Suppressor macrophage (primary cell): ENCODE measurements around the gene PTPRCAP.
"Not testable (repeated sequence)": the region's sequence is repeated elsewhere in the genome, so short reads cannot be mapped to it uniquely, and the experiment has no call there.

Source experiments
- DNase-seq, 4 experiments: peaks; one replicate each; pipeline ENCODE4 v3.0.0-alpha.2; 2020 to 2022

The PTPRCAP gene

DNA sequence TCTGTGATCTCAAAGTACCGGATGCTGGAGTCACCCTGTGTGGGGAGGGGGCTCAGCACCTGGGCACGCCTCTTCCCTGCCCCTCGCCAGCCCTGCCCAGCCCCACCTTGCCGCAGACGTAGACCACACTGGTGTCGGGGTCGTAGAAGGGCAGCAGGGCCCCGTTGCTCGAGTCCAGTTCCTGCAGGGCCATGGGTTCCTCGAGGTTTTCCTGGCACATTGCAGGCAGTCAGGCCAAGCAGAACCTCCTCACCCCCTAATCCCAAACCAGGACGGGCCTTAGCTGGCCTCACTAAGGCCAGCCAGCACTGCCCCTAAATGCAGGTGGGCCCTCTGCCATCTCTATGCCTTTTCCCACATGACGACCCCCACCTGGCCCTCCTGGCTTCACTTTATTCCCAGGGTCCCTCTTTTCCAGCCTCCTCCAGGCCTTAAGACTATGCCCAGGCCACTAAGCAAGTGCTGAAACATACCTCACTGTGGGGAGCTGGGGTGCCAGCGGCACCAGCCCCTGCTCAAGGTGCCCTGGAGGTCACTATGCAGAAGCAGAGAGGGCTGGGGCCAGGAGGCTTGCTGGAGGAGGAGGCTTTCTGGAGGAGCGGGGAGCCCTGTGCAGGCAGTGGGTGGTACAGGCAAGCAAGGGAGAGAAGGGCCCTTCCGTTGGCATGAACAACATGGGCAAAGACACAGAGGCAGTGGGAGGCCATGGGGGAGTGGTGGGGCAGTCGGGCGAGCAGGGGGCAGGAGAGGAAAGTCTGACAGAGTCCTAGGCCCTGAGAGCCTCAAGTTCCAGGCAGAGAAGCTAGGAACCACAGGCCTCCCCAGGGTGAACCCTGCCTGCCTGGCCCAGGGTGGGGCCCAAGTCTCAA is 3.0 kb upstream of the PTPRCAP start:
- no peak for DNase-seq

DNA sequence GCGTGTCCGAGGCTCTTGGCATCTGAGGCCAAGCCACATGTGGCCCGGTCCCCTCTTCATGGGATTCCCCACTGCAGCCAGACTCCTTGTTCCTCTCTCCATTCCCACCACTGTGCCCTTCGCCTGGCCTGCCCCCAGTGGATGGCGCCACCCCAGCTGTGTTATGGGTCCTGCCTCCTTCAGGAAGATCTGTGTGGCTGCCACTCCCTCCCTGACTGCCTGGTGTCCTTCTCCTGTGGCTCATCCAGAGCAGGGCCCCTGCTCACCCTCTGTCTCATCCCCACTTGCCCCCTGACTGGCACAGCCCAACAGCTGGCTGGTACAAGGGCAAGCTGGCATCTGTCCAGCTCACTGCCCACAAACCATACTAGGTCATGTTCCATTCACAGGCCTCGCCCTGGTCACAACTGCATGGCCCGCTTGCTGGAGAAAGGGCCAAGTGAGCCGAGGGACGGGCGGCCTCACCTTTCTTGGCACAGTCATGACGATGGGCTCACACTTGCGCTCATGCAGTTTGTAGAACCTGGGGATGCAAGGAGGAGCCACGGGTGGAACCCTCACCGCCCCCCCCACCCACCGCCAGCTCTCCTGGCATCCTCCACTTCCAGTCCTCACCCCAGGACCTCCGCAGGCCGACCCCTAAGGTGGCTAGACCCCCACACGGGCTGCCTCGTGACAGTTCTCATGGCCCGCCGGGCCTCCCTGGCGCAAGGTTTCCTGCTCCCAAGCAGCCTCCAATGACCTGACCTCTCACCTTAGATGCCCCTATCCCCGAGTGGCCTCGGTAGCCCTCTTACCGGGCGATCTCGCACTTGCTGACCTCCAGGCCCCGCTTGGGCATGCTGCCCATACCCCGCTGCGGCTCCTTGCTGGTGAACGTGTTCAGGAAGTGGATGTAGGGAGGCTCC is 2.1 kb upstream of the PTPRCAP start:
- DNase-seq = peak; percentile 73 to 88 (median 81)

DNA sequence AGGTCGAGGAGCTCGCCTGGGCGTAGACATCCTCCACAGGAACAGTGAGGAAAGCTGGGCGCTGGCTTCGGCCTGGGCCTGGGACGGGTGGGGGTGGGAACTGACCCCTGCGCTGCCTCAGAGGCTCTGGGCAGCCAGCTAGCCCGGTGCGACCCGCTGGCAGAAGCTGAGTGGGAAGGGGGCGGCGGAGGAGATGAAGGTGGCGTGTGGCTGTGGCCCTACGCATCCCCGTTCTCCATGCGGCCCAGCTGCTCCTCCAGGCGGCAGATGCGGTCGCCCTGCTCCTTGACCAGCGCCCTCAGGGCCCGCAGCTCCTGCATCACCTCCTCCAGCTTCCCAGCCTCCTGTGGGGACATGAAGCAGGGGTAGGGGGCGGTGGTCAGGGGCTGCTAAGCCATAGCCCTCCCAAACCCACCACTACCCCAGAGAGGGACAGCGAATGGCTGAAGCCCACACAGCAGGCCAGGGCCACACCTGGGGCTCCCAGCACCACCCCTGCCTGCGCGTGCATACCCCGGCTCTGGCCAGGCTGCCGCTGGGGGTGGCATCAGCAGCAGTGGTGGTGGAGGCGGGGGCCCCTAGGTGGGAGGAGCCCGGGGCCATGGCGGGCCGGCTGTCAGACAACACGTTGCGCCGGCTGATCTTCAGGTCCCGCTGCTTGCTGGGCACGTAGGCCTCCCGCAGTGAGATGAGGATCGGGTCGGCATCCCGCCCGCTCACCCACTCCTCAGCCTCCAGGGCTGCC is 848 bp upstream of the PTPRCAP start:
- DNase-seq = no peak

DNA sequence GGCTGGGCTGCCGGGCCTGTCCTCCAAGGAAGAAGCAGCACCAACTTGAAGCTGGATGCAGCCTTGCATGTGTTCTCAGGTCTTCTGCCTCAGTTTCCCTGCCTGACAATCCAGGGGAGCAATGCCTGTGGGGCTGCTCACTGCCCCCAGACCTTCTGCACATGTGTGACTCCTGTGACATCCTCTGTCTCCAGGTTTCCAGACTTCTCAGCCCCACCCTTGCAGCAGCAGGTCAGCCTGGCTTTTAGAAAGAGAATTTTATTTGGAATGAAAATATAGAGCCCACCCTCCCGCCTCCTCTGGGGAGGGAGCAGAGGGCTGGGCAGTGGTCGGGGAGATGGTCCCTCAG is 301 bp upstream of the PTPRCAP start:
- DNase-seq = no peak

DNA sequence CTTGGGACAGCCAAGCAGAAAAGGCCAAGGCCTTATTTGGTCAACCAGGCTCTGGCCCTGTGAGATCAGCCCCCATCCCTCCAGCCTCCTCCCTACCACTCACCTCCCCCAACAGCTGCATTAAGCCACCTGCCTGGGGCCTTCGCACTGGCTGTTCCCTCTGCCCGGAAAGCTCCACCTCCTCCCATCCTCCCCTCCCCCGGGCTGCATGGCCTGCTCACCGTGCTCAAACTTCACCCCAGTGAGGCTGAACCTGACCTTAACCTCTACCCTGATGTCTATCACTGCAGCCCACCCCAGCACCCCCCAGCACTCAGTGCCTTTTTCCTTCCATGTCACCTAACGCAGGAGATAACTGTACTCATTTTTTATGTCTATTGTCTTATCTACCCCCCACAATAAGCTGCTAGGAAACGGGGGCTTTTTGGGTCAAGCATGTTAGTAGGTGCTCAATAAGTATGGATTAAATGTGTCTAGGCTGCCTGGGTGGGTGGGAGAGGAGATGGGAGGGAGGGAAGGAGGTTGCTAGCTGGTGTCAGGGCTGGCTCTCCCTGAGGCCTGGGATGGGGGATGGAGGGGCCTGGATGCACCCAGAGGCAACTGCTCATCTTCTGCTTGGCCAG is 912 bp downstream of the PTPRCAP start:
- no peak for DNase-seq

DNA sequence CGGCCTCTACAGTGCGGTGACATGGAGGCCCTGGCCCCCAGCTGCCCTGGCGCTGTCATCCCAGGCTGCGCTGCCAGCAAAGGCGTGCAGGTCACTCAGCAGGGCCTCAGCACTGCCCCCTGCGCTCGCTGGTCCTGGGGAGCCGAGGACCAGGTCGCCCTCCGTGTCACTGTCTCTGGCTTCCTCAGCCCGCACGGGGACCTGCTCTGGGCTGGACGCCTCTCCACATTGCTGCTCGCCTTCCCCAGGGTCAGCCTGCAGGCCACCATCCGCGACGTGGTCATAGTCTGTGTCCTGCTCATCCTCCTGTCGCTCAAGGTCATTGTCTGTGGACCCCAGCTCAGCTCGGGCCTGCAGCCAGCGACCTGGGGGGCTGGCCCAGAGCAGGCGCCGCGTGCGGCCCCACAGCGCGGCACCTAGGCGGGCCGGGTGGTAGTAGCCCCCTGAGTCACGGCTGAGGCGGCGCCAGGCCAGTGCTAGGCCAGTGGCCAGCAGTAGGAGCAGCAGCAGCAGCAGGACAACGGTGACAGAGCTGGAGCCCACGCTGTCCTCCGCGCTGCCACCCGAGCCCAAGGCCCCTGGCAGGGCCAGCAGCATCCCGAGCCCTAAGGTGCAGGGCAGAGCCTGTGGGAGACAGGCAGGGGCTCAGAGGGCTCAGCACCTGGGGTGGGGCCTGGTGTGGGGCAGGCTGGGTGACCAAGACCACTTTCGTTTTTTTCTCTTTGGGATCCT is 1.6 kb downstream of the PTPRCAP start:
- DNase-seq = no peak

DNA sequence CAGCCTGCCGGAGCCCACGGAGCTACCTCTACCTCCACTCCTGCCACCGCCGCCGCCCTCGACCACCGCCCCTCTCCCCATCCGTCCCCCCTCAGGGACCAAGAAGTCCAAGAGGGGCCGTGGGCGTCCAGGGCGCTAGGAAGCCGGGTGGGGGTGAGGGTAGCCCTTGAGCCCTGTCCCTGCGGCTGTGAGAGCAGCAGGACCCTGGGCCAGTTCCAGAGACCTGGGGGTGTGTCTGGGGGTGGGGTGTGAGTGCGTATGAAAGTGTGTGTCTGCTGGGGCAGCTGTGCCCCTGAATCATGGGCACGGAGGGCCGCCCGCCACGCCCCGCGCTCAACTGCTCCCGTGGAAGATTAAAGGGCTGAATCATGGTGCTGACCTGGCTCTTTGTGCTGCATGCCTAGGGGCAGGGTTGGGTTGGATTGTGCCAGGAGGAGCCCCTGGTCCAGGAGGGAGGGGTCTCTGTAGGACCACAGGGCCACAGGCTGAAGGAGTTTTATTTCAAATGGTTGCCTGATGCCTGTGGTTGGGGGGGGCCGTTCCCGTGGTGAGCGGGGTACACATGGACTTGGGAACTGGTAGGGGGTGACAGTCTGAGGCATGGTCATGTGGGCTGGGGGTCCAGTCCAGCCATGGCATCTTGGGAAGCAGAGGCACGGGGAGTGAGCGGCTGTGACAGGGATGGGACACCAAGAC is 2.3 kb downstream of the PTPRCAP start:
- no peak for DNase-seq

DNA sequence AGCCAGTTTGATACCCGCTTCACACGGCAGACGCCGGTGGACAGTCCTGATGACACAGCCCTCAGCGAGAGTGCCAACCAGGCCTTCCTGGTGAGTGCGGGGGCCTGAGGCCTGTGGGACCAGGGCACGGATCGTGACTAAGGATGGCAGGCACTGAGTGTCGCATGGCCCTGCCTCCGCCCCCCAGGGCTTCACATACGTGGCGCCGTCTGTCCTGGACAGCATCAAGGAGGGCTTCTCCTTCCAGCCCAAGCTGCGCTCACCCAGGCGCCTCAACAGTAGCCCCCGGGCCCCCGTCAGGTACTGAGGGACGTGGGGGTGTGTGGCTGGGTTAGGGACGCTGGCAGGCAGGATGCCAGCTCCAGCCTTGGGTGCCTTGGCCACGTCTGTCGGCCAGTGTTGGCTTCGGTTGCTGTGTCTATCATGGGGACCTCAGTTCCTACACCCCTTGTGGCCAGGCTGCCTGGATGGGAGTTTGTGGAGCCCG is 3.0 kb downstream of the PTPRCAP start:
- DNase-seq = no peak

DNA sequence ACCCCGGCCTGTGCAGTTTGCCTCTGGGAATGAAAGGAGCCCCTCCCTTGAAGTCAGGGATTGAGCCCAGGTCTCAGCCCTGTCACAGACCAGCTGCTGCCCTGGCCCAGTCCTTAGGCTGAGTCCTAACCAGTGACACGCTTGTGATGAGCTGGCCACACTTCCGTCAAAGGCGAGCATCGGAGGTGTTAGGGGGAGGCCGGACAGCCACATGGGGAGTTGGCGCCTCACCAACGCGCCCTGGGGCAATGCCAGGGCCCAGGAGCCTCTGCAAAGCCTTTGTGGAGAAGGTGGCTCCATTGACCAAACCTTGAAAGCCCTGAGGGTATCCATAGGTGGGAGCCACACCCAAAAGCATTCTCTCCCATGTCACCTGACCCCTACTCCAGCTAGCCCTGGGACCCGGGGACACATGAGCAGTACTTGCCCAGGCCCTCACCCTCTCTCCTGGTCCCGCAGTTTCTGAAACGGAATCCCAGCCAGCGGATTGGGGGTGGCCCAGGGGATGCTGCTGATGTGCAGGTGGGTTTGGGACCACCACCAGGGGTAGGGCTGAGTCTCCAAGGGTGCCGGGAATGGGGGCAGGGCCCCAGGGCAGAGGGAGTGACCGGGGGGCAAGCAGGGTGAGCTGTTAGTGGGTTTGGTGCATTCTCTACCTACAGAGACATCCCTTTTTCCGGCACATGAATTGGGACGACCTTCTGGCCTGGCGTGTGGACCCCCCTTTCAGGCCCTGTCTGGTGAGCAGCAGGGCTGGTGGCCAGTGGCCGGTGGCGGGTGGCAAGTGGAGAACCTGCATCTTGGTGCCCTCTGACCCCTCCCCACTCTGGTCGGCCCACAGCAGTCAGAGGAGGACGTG is 3.7 kb downstream of the PTPRCAP start:
- DNase-seq = no peak

DNA sequence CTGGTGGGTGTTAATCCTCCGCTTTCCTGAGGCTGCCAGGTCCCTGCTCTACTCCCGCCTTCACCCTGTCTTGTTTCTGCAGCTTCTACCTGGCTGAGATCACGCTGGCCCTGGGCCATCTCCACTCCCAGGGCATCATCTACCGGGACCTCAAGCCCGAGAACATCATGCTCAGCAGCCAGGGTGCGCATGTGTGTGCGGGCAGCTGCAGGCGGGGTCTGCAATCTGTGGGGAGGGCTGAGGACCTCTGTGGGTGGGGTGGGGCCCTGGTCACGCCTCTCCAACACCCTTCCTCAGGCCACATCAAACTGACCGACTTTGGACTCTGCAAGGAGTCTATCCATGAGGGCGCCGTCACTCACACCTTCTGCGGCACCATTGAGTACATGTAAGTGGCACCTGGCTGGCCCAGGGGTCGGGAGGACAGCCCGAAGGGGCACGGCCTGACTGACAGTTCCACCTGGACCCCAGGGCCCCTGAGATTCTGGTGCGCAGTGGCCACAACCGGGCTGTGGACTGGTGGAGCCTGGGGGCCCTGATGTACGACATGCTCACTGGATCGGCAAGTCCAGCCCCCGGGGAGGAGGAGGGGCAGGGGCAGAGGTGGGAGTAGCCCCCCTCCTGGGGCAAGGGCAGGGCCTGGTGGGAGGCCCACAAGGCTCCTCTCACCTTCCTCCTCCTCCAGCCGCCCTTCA is 4.7 kb downstream of the PTPRCAP start:
- DNase-seq = no peak

DNA sequence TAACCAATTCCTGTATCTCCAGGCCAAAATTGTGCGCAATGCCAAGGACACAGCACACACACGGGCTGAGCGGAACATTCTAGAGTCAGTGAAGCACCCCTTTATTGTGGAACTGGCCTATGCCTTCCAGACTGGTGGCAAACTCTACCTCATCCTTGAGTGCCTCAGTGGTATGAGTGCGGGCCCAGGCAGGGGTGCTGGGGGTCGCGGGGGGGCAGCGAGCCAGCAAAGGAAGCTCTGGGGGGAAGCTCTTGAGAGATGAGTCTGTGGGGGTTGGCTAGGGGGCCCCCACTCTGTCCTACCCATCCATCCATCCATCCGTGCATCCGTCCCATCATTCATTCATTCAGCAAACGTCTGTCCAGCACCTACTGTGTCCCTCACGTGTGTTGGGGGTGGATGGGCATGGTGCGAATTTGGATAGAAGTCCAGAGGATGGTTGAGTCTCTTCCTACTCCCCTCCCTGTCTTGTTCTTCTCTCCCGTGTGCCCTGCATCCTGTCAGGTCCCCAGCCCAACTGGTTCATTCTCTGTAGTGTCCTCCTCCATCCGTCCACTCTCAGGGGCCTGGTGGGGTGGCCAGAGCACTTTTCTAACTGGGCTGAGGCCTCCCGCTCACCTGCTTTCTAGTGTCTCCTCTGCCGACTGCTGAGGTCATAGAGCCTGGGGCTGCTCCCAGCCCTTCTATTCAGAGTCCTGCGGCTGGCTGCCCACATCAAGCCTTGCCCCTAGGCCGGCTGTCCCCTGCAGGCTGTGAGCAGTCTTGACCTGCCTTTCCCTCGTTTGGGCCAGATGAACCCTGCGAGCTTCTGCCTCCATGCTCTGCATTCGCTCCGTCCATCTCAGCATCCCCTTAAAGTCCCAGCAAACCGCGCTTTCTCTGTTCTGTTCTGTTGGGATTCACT is 5.9 kb downstream of the PTPRCAP start:
- DNase-seq = no peak

DNA sequence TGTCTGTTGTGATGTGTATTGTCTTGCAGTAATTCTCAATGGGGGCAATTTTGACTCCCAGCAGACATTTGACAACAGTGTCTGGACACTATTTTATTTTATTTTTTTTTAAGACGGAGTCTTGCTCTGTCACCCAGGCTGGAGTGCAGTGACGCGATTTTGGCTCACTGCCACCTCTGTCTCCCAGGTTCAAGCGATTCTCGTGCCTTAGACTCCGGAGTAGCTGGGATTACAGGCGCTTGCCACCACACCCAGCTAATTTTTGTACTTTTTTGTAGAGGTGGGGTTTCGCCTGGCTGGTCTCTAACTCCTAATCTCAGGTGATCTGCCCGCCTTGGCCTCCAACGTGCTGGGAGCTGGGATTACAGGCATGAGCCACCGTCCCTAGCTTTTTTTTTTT is 7.8 kb downstream of the PTPRCAP start:
- DNase-seq = no peak

DNA sequence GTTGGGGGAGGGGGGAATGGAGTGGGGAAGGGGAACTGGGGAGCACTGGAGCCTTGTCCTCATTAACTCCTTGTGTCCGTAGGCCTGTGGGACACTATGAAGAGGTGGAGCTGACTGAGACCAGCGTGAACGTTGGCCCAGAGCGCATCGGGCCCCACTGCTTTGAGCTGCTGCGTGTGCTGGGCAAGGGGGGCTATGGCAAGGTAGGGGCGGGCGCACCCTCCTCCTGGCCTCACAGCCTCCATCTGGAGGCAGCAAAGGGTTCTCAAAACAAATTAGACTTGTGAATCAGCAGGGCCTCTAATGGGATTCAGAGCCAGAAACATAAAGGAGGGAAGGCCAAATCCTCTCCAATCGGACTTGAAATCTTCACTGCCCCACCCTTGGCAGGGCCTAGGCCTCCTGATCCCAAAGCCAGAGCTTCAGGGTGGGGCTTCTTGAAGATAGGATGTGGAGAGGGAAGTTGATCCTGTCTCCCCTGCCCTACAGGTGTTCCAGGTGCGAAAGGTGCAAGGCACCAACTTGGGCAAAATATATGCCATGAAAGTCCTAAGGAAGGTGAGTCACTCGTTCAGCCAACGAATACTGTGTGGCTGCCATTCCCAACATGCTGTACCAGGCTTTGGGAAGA is 8.3 kb downstream of the PTPRCAP start:
- no peak for DNase-seq

DNA sequence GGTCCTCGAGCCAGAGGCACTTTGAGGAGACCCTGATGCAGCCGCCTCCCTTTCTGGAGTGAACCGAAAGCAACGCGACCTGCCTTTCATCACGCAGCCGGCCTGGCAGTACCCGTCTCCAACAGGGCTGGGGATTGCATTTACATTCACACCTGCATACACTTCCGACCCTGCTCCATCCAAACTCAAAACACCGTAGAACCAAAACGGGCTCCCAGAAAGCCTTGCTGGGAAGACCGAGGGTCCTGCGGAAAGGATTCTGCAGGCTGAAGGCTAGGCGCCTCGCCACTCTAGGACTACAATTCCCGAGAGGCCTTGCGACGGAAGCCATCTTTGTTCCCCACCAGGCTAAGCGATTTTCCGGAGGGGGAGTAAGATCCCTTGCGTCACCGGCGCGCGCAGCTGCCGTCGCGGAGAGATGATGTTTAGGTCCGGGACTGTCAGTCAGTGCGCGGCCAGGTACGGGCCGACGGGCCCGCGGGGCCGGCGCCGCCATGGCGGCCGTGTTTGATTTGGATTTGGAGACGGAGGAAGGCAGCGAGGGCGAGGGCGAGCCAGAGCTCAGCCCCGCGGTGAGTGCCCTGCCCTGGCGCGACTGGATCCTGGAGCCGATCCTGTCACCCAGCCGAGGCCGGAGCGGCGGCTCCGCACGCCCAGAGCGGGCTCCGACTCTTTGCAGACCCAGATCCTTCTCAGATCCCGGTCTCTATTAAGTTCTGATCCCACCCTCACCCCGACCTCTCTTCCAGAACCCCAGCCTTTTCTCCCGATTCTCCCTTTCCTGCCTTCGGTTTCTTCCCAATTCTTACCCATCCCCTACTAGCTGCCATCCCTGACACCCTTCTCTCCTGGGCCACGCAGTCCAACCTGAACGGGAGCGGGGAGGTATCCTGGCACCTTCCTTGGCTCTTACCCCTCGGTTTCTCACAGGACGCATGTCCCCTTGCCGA is 9.2 kb downstream of the PTPRCAP start, which contains the start of gene RPS6KB2:
Gene RPS6KB2, plus strand, starts transcription at position 443 of the 950 bp plus-strand sequence. Its CDS starts 52 bp downstream, at position 495.
- DNase-seq = peak; percentile 97 to 98 (median 98)

DNA sequence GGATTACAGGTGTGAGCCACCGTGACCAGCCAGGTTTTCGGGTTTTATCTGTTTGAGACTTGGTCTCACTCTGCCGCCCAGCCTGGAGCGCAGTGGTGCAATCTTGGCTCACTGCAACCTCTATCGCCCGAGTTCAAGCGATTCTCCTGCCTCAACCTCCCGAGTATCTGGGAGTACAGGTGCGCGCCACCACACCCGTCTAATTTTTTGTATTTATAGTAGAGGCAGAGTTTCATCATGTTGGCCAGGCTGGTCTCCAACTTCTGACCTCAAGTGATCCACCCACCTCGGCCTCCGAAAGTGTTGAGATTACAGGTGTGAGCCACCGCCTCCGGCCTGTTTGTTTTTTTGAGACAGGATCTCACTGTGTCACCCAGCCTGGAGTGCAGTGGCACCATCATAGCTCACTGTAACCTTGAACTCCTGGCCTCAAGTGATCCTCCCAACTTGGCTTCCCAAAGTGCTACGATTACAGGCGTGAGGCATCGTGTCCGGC is 10.1 kb downstream of the PTPRCAP start:
- not testable (repeated sequence) for DNase-seq
